Transverse colon (tissue), 4 donors: ENCODE measurements around the gene MTF2.

Experiments
- CTCF ChIP-seq, 5 experiments: fragments of 200-600 bp in 3 of 5; fragments of 450-650 bp in 2 of 5; sonication (generic) in 3 of 5; IDR thresholded peaks; 1 replicate in 2 of 5; 2 replicates in 3 of 5; pipeline ENCODE4 v1.5.1; 2016 to 2017; ENCODE audit warnings: antibody characterized with exemption in 5 of 5, inconsistent platforms in 3 of 5, mild to moderate bottlenecking in 2 of 5, moderate library complexity in 1 of 5
- EP300 ChIP-seq: sonication (generic); formaldehyde crosslinking; IDR thresholded peaks from one replicate; pipeline ENCODE4 v1.6.1; 2017; ENCODE audit warnings: antibody characterized with exemption, low read depth
- POLR2A ChIP-seq: fragments of 450-650 bp; IDR thresholded peaks from one replicate; pipeline ENCODE4 v1.6.1; 2016; ENCODE audit warnings: antibody characterized with exemption, mild to moderate bottlenecking, moderate library complexity
- POLR2AphosphoS5 ChIP-seq, 3 donors: sonication (generic); formaldehyde crosslinking; IDR thresholded peaks; one replicate each; pipeline ENCODE4 v1.6.1; 2016; ENCODE audit warnings: antibody characterized with exemption in 3 of 3

DNA sequence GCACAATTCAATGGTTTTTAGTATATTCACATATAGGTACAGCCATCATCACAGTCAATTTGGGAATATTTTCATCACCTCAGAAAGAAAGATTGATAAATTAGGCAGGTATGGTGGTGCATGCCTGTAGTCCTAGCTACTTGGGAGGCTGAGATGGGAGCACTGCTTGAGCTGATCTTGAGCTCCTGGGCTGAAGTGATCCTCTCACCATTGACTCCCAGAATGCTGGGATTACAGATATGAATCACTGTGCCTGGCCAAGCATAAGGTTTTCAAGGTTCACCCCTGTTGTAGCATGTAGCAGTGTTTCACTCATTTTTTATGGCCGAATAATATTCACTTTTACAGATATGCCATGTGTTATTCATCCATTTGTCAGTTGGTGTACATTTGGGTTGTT is 44.7 kb upstream of the MTF2 start:
- TF ChIP-seq CTCF (IDR thresholded peaks at IDR 0.05), result no peak
- TF ChIP-seq POLR2AphosphoS5 (IDR thresholded peaks at IDR 0.05), result no peak
- TF ChIP-seq EP300, result no peak
- no peak for TF ChIP-seq POLR2A
